ENCODE measurements around the gene PALMD.

PALMD gene

GRCh38 chr1:99673315-99673714 lies 27.4 kb downstream of the PALMD start:
- Histone ChIP-seq H3K4me1 (ENCODE audit: control insufficient read depth in 1 of 2, insufficient read depth in 1 of 2, low read depth in 1 of 2, low read length in 1 of 2) (no peaks in the 10 kb centered on the region), H3K36me3 (no peaks in the 10 kb centered on the region), H3K9me3 (no peaks in the 10 kb centered on the region), H3K27ac (no peak overlapping the region), H3K4me3 (ENCODE audit: low read depth in 1 of 2, low read length in 1 of 2) (no peak overlapping the region), H3K27me3 (no peaks in the 10 kb centered on the region)
- TF ChIP-seq, protein P1, sequence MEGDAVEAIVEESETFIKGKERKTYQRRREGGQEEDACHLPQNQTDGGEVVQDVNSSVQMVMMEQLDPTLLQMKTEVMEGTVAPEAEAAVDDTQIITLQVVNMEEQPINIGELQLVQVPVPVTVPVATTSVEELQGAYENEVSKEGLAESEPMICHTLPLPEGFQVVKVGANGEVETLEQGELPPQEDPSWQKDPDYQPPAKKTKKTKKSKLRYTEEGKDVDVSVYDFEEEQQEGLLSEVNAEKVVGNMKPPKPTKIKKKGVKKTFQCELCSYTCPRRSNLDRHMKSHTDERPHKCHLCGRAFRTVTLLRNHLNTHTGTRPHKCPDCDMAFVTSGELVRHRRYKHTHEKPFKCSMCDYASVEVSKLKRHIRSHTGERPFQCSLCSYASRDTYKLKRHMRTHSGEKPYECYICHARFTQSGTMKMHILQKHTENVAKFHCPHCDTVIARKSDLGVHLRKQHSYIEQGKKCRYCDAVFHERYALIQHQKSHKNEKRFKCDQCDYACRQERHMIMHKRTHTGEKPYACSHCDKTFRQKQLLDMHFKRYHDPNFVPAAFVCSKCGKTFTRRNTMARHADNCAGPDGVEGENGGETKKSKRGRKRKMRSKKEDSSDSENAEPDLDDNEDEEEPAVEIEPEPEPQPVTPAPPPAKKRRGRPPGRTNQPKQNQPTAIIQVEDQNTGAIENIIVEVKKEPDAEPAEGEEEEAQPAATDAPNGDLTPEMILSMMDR (IDR thresholded peaks at IDR 0.05), result no peak

DNA sequence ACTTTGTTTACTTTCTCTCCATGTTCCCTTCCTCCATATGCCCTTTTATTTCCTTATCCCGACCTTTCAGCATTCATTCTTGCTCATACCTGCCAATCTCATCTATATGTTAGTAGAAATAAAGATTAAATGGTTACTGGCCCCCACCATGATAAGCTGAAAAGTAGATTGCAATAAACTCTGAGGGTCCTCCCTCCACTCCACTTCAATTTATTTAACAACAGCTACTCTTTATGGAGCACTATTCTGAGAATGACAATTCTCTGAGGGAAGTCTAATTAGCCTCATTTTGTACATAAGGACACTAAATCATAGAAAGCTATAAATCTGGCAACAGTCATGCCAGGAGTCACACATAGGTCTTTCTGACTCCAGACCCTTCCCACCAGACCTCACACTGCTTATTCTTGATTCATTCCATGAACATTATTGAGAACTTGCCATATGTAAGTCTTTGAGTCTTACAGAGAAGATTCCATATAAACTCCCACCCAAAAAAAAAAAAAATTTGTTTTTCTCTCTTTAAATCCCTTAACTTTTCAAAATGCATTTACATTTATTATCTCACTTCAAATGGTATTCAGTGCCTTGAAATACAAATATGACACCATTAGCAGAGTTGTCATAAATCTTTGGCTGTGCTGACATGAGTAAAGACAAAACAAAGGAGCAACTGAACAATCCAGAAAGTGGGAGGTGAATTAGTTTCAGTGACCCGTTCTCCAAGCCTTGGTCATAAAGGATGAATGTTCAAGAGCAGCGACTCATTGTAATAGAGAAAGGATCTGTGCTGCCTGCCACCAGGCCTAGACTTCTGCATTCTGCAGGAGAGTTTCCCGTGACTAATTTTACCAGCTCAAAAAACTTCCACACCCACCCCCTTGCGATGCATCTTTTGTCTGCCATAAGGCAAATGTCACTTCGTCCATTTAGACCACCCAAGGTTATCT lies 28.5 kb downstream of the PALMD start:
- no peak overlapping the region for H3K27ac ChIP-seq
- TF ChIP-seq, protein P1 (IDR thresholded peaks at IDR 0.05), result no peak
- no peak overlapping the region for H3K4me3 ChIP-seq (ENCODE audit: low read depth in 1 of 2, low read length in 1 of 2)
- no peaks in the 10 kb centered on the region for H3K4me1 ChIP-seq (ENCODE audit: control insufficient read depth in 1 of 2, insufficient read depth in 1 of 2, low read depth in 1 of 2, low read length in 1 of 2)
- H3K36me3 ChIP-seq, result no peaks in the 10 kb centered on the region
- H3K9me3 ChIP-seq, result no peaks in the 10 kb centered on the region
- H3K27me3 ChIP-seq, result no peaks in the 10 kb centered on the region

DNA sequence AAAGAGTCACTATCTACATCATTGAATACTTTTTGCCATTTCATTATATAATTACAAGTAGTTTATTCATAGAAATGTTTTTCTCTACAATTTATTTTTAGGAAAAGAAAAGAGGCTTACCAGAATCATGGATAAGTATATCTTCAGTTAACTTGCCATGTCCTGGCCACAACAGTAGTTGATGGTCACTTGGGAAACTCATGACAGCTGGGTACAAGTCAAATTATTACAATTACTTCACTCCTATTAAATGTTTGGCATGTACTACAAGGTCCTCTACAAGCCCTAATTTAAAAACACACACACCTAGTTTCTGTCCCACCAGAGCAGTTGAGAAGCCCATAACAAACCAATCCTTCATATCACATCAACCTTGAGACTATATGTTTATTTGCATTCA lies 29.4 kb downstream of the PALMD start:
- Histone ChIP-seq H3K4me3 (ENCODE audit: low read depth in 1 of 2, low read length in 1 of 2) (no peak overlapping the region), H3K9me3 (no peaks in the 10 kb centered on the region), H3K27me3 (no peaks in the 10 kb centered on the region), H3K27ac (no peak overlapping the region), H3K4me1 (ENCODE audit: control insufficient read depth in 1 of 2, insufficient read depth in 1 of 2, low read depth in 1 of 2, low read length in 1 of 2) (no peaks in the 10 kb centered on the region), H3K36me3 (no peaks in the 10 kb centered on the region)
- TF ChIP-seq, protein P1 (IDR thresholded peaks at IDR 0.05), result no peak

DNA sequence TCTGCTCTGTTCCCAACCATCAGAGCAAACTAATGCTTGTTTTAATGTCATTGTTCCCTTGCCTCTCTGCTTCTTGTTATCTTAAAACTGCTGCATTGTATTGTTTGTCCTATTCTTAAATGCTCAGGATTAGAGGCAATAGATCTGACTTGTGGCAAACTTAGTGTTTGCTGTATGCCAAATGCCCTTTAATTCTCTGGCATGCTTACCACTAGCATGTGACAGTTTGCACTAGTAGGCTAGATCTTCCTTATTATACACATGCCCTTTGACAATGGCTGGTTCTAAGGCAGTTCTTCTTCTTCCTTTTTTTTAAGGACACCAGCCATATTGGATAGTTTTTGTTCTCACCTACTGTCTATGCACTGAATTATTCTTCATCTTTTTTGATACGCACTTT lies 30.1 kb downstream of the PALMD start:
- no peaks in the 10 kb centered on the region for H3K9me3 ChIP-seq

DNA sequence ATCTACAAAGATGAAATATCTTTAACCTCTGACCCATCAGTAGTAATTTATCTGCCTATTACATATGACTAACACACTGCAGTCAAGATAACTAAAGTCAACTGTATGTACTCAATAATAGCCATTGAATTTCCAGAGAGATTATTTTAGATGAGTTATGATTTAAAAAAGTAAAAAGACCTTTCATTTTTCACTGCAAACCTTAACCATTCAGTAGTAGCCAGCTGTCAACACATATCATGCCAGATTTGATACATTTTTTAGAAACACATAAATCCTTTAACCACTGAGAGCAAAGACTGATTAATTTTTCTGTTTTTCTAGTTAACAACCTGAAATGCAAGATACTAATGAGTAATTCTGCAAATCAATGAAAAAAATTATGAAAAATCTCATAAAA lies 31.0 kb downstream of the PALMD start:
- no peaks in the 10 kb centered on the region for H3K36me3 ChIP-seq
- H3K27ac ChIP-seq, result no peak overlapping the region
- no peaks in the 10 kb centered on the region for H3K9me3 ChIP-seq
- H3K4me1 ChIP-seq (ENCODE audit: control insufficient read depth in 1 of 2, insufficient read depth in 1 of 2, low read depth in 1 of 2, low read length in 1 of 2), result no peaks in the 10 kb centered on the region
- TF ChIP-seq, protein P1 (IDR thresholded peaks at IDR 0.05), result no peak
- no peak overlapping the region for H3K4me3 ChIP-seq (ENCODE audit: low read depth in 1 of 2, low read length in 1 of 2)
- H3K27me3 ChIP-seq, result peaks cover 1% of the 10 kb centered on the region

More for the DNA sequence above, 30.1 kb downstream of the PALMD start:
- Histone ChIP-seq H3K27me3 (no peaks in the 10 kb centered on the region), H3K4me1 (ENCODE audit: control insufficient read depth in 1 of 2, insufficient read depth in 1 of 2, low read depth in 1 of 2, low read length in 1 of 2) (no peaks in the 10 kb centered on the region), H3K4me3 (ENCODE audit: low read depth in 1 of 2, low read length in 1 of 2) (no peak overlapping the region), H3K27ac (no peak overlapping the region), H3K36me3 (no peaks in the 10 kb centered on the region)
- TF ChIP-seq, protein P1 (IDR thresholded peaks at IDR 0.05), result no peak

All from neutrophil (primary cell).